Activated CD4-positive, CD25-positive, alpha-beta regulatory T cell treated with anti-CD3 and anti-CD28 coated beads, Interleukin-2, amount 50 U/mL, for 24 hours (primary cell): ENCODE measurements around the gene ZNF557.
"Not testable (repeated sequence)": the region's sequence is repeated elsewhere in the genome, so short reads cannot be mapped to it uniquely, and the experiment has no call there.

Experiments used
- ATAC-seq, 2 donors: fragments of 150-1000 bp; cut with Tn5 transposase; one replicate each; pipeline ENCODE4 v1.10.0; 2021; ENCODE audit warnings: mild to moderate bottlenecking in 1 of 2, moderate library complexity in 1 of 2

ZNF557 gene

DNA sequence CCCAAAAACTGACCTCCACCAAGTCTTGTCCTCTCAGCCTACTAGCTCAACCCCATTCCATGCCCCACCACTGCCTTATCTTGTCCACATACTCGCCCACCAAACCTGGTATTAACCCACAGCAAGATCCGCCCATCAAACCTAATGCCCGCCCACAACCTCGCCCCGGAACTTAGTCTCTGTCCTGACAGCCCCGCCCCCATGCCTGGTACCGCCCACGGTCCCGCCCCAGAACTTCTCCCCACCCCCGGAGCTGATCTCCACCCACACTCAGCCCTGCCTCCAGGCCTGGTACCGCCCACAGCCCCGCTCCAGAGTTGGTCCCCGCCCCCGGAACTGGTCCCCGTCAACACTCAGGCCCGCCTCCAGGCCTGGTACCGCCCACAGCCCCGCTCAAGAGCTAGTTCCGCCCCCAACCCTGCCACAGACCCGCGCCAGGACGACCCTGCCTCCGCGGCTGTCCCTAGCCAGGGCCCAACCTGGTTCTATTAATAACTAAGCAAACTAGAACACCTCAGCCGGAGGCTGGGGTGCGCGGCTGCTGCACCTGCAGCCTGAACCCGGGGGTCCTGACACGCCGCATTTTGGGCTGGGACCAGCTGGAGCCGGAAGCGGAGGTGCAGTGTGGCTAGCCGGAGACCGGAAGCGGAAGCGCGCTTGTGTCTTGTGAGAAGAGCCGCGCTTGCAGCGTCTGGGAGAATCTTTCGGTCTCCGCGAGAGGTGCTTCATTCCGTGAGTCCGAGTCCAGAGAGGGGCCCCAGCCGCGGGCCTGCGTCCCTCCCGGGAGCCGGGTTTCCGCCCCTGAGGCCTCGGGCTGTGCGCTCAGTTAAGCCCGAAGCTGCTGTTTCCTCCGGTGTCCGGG, at the start of gene ZNF557:
Gene ZNF557, plus strand, starts transcription at position 662 of the 862 bp plus-strand sequence. CDS start 5,372 bp downstream, outside the sequence.
- peak; percentile 94 to 96 for ATAC-seq

DNA sequence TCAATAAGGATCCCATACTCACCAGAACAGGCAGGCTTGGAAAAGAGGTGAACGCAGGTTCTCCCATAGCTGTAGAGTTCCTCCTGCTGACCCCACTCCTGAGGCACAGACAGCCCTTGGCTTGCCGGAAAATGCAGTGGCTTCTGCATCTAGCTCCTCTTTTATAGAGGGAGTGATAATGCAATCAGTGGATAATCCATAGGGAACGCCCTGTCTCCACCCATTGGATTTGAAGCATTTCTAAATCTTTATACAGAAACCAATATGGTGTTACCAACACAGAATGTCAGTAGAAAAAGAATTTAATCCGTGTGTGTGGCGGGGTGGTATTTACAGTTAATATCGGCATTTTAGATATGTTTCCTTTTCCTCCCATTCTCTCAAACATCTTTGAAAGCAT, 48.2 kb upstream of the ZNF557 start, which contains the start of gene MBD3L2B:
Gene MBD3L2B, minus strand, starts transcription at position 101 of the 400 bp plus-strand sequence. Its CDS starts 34 bp downstream, at position 67.
- ATAC-seq: not testable (repeated sequence)

DNA sequence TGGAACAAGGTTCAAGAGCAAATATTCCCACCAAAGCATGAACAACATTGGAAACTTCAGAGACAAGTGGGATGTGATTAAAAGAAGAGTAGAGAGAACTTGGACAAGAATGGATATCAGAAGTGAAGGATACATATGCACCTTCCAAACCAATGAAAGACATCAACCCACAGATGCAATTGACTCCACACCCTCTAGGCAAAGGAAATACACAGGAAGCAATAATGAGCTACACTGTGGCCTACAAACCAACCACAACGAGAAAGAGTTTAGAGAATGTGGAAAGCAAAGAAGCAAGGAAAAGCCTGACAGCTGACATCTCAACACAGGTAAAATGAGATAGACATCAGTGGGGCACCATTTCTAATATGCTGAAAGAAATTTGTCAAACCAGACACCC, 40.7 kb upstream of the ZNF557 start:
- ATAC-seq: not testable (repeated sequence)

DNA sequence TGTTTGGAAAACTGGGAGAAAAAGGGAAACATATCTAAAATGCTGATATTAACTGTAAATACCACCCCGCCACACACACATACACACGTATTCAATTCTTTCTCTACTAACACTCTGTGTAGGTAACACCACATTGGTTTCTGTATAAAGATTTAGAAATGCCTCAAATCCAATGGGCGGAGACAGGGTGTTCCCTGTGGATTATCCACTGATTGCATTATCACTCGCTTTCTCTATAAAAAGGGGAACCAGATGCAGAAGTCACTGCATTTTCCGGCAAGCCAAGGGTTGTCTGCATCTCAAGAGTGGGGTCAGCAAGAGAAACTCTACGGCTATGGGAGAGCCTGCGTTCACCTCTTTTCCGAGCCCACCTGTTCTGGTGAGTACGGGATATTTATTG, 39.2 kb upstream of the ZNF557 start, which contains the start of gene MBD3L5:
Gene MBD3L5, plus strand, starts transcription at position 301 of the 400 bp plus-strand sequence. Its CDS starts 34 bp downstream, at position 335.
- ATAC-seq: not testable (repeated sequence)

DNA sequence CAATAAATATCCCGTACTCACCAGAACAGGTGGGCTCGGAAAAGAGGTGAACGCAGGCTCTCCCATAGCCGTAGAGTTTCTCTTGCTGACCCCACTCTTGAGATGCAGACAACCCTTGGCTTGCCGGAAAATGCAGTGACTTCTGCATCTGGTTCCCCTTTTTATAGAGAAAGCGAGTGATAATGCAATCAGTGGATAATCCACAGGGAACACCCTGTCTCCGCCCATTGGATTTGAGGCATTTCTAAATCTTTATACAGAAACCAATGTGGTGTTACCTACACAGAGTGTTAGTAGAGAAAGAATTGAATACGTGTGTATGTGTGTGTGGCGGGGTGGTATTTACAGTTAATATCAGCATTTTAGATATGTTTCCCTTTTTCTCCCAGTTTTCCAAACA, 29.4 kb upstream of the ZNF557 start, which contains the start of gene MBD3L4:
Gene MBD3L4, minus strand, starts transcription at position 101 of the 400 bp plus-strand sequence. Its CDS starts 35 bp downstream, at position 66.
- ATAC-seq: not testable (repeated sequence)

DNA sequence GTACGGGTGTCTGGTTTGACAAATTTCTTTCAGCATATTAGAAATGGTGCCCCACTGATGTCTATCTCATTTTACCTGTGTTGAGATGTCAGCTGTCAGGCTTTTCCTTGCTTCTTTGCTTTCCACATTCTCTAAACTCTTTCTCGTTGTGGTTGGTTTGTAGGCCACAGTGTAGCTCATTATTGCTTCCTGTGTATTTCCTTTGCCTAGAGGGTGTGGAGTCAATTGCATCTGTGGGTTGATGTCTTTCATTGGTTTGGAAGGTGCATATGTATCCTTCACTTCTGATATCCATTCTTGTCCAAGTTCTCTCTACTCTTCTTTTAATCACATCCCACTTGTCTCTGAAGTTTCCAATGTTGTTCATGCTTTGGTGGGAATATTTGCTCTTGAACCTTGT, 27.9 kb upstream of the ZNF557 start:
- not testable (repeated sequence) for ATAC-seq

DNA sequence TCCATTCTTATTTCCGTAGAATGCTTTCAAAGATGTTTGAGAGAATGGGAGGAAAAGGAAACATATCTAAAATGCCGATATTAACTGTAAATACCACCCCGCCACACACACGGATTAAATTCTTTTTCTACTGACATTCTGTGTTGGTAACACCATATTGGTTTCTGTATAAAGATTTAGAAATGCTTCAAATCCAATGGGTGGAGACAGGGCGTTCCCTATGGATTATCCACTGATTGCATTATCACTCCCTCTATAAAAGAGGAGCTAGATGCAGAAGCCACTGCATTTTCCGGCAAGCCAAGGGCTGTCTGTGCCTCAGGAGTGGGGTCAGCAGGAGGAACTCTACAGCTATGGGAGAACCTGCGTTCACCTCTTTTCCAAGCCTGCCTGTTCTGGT, 20.5 kb upstream of the ZNF557 start, which contains the start of gene MBD3L2:
Gene MBD3L2, plus strand, starts transcription at position 301 of the 400 bp plus-strand sequence. Its CDS starts 53 bp downstream, at position 354.
- not testable (repeated sequence) for ATAC-seq

DNA sequence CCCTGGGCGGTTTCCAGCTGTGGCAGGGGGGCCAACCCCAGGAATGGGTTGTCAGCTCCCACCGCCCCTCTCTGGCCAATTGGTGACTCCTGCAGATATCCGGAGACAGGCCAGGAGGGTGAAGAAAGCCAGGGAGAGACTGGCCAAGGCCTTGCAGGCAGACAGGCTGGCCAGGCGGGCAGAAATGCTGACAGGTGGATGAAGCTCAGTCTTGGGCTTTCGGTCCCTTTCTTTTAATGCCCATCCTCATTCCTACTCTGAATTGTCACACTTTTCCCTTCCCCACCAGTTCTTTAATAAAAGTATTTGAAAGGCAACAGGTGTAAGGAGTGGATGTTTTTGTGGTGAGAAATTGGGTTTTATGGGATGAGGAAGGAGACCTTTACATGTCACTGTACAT, 18.1 kb upstream of the ZNF557 start:
- ATAC-seq: not testable (repeated sequence)

DNA sequence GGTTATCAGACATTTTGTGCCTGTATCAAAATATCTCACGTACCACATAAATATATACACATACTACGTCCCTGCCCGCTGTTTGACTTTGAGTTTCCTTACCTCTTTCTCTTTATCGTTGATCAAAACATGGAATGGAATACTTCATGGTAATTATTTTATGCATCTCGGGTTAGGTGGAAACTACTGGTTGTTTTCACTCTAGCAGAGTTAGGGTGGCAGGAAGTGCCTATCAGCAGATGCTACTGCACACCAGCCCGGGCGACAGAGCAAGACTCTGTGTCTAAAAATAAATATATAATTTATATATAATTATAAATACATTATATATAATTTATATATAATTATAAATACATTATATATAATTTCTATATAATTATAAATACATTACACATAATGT, 16.6 kb upstream of the ZNF557 start:
- not testable (repeated sequence) for ATAC-seq

DNA sequence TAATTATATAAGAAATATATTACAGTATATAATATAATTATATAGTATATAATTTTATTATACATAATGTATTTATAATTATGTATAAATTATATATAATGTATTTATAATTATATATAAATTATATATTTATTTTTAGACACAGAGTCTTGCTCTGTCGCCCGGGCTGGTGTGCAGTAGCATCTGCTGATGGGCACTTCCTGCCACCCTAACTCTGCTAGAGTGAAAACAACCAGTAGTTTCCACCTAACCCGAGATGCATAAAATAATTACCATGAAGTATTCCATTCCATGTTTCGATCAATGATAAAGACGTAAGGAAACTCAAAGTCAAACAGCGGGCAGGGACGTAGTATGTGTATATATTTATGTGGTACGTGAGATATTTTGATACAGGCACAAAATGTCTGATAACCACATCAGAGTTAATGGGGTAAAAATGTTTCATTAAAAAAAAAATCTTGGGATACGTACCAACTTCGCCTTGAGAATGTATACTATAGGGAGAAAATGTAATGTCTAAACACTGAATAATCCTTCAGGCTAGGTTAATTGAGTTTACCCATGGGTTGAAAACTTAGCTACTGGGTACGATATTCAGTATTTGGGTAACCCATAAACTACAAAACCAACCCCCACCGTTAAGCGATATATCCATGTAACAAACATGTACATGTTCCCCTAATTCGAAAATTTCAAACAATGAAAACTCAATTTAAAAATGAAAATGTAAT, 14.7 kb upstream of the ZNF557 start:
- ATAC-seq: not testable (repeated sequence)

DNA sequence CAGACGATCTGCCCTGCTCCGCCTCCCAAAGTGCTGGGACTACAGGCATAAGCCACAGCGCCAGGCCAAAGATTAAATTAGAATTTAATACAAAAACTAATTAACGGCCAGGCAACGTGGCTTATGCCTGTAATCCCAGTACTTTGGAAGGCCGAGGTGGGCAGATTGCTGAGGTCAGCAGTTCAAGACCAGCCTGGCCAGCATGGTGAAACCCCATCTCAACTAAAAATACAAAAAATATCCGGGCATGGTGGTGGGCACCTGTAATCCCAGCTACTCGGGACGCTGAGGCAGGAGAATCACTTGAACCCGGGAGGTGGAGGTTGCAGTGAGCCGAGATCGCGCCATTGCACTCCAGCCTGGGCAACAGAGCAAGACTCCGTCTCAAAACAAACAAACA, 13.8 kb upstream of the ZNF557 start:
- ATAC-seq: not testable (repeated sequence)

DNA sequence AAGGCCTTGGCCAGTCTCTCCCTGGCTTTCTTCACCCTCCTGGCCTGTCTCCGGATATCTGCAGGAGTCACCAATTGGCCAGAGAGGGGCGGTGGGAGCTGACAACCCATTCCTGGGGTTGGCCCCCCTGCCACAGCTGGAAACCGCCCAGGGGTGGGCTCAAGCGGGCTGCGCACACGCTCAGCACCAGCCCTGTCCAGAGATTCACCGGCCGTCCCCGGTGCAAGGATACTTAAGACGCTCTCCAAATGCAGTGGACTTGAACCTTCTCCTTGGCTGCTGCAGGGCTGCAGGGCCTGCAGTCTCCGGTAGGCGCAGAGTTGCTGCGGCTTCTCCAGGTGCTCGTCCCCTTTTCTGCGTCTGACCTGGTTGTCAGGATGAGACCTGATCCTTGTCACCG, 13.1 kb upstream of the ZNF557 start:
- not testable (repeated sequence) for ATAC-seq

DNA sequence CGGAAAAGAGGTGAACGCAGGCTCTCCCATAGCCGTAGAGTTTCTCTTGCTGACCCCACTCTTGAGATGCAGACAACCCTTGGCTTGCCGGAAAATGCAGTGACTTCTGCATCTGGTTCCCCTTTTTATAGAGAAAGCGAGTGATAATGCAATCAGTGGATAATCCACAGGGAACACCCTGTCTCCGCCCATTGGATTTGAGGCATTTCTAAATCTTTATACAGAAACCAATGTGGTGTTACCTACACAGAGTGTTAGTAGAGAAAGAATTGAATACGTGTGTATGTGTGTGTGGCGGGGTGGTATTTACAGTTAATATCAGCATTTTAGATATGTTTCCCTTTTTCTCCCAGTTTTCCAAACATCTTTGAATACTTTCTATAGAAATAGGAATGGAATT, 10.9 kb upstream of the ZNF557 start, which contains the start of gene MBD3L3:
Gene MBD3L3, minus strand, starts transcription at position 101 of the 400 bp plus-strand sequence. Its CDS starts 71 bp downstream, at position 30.
- ATAC-seq: not testable (repeated sequence)

DNA sequence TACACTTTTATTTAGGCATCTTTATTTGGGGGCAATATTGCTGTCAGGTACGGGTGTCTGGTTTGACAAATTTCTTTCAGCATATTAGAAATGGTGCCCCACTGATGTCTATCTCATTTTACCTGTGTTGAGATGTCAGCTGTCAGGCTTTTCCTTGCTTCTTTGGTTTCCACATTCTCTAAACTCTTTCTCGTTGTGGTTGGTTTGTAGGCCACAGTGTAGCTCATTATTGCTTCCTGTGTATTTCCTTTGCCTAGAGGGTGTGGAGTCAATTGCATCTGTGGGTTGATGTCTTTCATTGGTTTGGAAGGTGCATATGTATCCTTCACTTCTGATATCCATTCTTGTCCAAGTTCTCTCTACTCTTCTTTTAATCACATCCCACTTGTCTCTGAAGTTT, 9.5 kb upstream of the ZNF557 start:
- not testable (repeated sequence) for ATAC-seq

DNA sequence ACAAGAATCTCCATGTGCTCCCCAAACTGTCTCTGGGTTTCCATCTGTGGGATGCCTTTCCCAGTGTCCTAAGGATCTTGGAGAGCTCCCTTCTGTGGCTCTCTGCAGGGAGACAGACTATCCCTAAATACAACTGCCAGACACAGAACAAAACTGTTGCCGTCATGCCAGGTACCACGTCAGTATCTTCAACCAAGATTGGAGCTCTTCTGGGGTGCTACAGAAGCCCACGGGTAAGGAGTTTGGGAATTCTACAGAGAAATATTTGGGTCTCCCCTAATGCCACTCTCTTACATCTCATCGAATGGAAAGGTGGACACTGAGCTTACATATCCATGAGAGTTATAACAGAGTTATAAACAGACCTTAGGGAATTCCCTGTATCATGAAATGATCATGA, 6.2 kb upstream of the ZNF557 start:
- no peak for ATAC-seq

DNA sequence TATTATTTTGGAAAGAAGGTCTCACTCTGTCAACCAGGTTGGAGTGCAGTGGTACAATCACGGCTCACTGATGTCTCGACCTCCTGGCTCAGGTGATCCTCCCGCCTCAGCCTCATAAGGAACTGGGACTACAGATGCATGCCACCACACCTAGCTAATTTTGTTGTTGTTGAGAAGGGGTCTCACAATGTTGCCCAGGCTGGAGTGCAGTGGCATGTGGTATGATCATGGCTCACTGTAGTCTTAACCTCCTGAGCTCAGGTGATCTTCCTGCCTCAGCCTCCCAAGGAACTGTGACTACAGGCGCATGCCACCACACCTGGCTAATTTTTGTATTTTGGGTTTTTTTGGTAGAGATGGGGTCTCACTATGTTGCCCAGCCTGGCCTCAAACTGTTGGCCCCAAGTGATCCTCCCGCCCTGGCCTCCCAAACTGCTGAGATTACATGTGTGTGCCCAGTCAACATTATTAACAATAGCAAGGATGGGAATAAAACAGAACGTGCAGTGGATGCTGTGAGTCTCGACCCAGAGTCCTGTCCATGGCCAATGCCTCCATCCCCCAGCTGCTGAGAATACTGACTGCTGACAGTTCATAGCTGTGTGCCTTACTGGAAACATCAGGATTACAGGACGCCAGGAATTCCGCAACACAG, 5.6 kb upstream of the ZNF557 start:
- ATAC-seq: no peak

DNA sequence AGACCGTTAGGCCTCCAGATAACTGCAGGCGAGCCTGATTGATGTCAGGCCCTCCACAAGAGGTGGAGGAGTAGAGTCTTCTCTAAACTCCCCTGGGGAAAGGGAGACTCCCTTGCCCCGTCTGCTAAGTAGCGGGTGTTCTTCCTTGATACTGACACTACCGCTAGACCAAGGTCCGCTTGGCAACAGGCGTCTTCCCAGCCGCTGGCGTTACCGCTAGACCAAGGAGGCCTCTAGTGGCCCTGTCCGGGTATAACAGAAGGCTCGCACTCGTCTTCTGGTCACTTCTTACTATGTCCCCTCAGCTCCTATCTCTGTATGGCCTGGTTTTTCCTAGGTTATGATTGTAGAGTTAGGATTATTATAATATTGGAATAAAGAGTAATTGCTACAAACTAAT, 2.4 kb upstream of the ZNF557 start:
- not testable (repeated sequence) for ATAC-seq

DNA sequence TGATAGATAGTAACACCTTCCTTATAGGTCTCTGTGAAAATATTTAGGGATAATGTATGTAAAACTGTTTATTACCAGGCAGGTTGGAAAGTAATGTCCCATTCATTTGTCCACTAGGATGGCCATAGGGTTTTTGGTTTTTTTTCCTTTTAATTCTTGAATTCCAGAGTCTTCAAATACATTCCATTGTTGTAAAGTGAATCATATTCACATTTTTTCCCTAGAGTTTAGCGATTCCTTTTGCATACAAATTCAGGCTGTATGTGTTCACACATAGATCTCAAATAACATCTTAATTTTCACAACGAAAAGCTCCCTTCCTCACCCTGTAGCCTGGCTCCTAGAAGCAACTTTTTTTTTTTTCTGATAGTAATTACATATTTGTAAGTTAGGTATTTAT, 1.8 kb upstream of the ZNF557 start:
- no peak for ATAC-seq

DNA sequence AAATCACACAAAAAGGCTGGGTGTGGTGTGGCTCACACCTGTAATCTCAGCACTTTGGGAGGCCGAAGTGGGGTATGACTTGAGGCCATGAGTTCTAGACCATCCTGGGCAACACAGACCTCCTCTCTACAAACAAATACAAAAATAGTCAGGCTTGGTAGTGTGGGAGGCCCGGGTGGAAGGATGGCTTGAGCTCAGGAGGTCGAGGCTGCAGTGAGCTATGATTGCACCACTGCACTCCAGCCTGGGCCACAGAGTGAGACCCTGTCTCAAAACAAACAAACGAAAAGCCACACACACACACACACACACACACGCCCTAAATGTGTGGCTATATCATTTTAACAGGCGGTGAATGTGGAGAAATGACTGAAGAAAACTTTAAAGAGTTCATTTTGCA, 904 bp upstream of the ZNF557 start:
- ATAC-seq: no peak

DNA sequence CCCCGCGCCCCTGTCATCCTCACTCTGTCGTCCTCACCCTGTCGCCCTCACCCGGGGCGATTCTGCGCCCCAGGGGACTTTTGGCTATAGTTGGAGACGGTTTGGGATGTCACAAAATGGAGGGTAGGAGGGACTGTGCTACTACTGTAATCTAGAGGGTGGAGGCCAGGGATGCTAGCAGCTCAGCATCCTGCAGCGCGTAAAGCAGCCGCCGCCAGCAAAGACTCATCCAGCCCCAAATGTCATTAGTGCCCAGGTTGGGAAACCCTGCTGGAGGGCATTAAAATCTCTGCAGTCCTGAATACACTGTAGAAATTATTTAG, 362 bp downstream of the ZNF557 start:
- ATAC-seq: peak in 1 of 2 donors; percentile 11

DNA sequence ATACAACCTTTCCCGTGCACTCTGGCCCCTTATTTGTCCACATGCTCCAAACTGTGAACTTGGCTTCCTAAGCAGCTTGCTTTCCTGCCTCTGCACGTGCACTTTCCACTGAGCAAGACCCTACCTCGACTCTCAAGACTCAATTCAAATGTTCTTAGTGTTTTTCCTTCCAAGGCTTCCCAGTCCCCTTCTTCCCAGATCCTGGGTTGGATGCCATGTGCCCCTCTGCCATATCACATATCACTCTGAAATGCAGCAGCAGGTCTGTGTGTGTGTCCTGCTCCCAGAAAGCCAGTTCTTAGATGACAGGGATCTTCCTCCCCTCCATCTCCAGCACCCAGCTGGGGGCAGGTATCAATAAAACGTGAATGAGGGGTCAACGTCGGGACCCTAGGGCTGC, 3.0 kb downstream of the ZNF557 start:
- ATAC-seq: no peak

DNA sequence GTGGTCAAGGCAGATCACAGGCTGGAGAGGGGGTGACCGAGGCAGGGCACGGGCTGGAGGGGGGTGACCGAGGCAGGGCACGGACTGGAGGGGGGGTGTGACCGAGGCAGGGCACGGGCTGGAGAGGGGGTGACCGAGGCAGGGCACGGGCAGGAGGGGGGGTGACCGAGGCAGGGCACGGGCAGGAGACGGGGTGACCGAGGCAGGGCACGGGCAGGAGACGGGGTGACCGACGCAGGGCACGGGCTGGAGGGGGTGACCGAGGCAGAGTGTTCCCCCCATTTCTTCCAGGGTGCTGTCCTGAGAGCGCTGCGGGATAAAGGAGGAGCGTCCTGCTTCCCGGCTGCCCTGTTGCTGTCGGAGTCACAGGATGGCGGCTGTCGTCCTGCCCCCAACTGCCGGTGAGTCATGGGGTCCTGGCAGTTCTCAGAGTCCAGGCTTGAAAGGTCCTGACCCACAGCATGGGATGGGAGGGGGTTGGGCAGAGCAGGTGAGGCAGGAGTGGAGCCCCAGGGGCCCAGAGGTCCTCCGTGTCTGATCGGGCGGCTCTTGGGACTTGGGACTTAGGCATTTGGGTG, 5.3 kb downstream of the ZNF557 start:
- no peak for ATAC-seq
